Right cardiac atrium (tissue), 5 donors: ENCODE measurements around the gene AGPAT2. TPM values are rescaled to one million over a fixed set of nuclear protein-coding genes. Genes with fewer than 3 reads are reported as not detected.
"Not testable (repeated sequence)": the region's sequence is repeated elsewhere in the genome, so short reads cannot be mapped to it uniquely, and the experiment has no call there.

Experiments
- ATAC-seq, 2 donors: fragments of 200-7000 bp; cut with Tn5 transposase; one replicate each; pipeline versions ENCODE4 v1.8.0 to v1.9.1; 2020; ENCODE audit warnings: moderate library complexity in 2 of 2, mild to moderate bottlenecking in 1 of 2
- DNase-seq, 3 donors: peaks; one replicate each; pipeline ENCODE4 v3.0.0-alpha.2; 2020
- H3K27ac ChIP-seq: one replicate; pipeline ENCODE4 v1.5.1; 2013; ENCODE audit warnings: mild to moderate bottlenecking, low read length, control low read depth, moderate library complexity
- H3K27me3 ChIP-seq: one replicate; pipeline ENCODE4 v1.6.1; 2013; ENCODE audit not compliant: control insufficient read depth, insufficient read depth
- H3K4me1 ChIP-seq: one replicate; pipeline ENCODE4 v1.6.1; 2013; ENCODE audit warnings: low read length; ENCODE audit not compliant: control insufficient read depth, insufficient read depth
- H3K4me3 ChIP-seq: one replicate; pipeline ENCODE4 v1.5.1; 2013; ENCODE audit warnings: low read length, control low read depth
- H3K9me3 ChIP-seq: one replicate; pipeline ENCODE4 v1.6.1; 2013; ENCODE audit warnings: low read length; ENCODE audit not compliant: control insufficient read depth
- WGBS: extraction: QIAGEN DNeasy Blood & Tissue Kit; methylation state at CpG from one replicate; pipeline ENCODE4 v1.1.7; 2013; 5-methylcytosine and 5-hydroxymethylcytosine counted together
- intact Hi-C, 4 donors: fragments of 100-400 bp; cut with DNase I; formaldehyde crosslinking; loops; one replicate each; pipeline versions ENCODE4 v1.11.0 to v1.14.0; 2022 to 2023
- polyA plus RNA-seq: library from polyadenylated mRNA; stranded (reverse); fragments of 200-250 nt; gene quantifications from one replicate; pipeline ENCODE4 v1.2.3, GENCODE V29; 2013
- total RNA-seq, 4 donors: library from RNA; stranded (reverse); fragmentation: NEBNext Ultra II Directional; extraction: Animal tissue kit (Norgen Biotek cat#: 25700); gene quantifications; one replicate each; pipeline ENCODE4 v1.2.1, GENCODE V29; 2021
- donor health status: healthy with polysubstance abuse.
- donor health status: DM: no; HTN: yes; CAD: no.
- donor health status: DM: no; HTN: no; CAD: no.
- donor health status: DM: no; HTN: yes; CAD: no; lungs with severe emphysema.
- donor health status: DM: yes; HTN: yes; CAD: no.

Gene AGPAT2
- total and polyA plus RNA-seq, 5 donors = 63.0 to 149 (median 70.9) TPM

DNA sequence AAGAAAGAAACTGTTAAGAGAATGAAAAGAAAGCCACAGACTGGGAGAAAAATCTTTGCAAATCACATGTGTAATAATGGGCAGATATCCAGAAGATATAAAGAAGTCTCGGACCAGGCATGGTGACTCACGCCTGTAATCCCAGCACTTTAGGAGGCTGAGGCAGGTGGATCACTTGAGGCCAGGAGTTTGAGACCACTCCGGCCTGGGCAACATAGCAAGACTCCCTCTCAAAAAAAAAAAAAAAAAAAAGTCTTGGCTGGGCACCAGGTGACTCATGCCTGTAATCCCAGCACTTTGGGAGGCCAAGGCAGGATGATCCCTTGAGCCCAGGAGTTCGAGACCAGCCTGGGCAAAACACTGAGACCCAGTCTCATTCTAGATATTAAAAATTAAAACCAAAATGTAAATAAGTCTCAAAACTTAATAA is 24.0 kb upstream of the AGPAT2 start:
- H3K4me3 ChIP-seq, intact Hi-C loops, H3K4me1 ChIP-seq, H3K27me3 ChIP-seq, H3K27ac ChIP-seq, DNase-seq, H3K9me3 ChIP-seq, ATAC-seq: not testable (repeated sequence)
- WGBS = 49% methylated on average over 4 of the region's 4 CpGs

GRCh38 chr9:136710543-136710942 is 23.3 kb upstream of the AGPAT2 start:
- no peak overlapping the region for H3K4me3 ChIP-seq
- H3K4me1 ChIP-seq = no peaks in the 10 kb centered on the region
- WGBS = 74% methylated on average over 7 of the region's 7 CpGs
- H3K9me3 ChIP-seq = no peaks in the 10 kb centered on the region
- DNase-seq (no peak), ATAC-seq (no peak)
- intact Hi-C loops = no loop called here
- H3K27me3 ChIP-seq = no peaks in the 10 kb centered on the region
- no peak overlapping the region for H3K27ac ChIP-seq

GRCh38 chr9:136709454-136710109 is 22.3 kb upstream of the AGPAT2 start:
- Histone ChIP-seq H3K9me3 (no peaks in the 10 kb centered on the region), H3K27ac (no peak overlapping the region), H3K4me3 (no peak overlapping the region), H3K4me1 (no peaks in the 10 kb centered on the region), H3K27me3 (no peaks in the 10 kb centered on the region)
- 88% methylated on average over 24 of the region's 24 CpGs for WGBS
- peak in 1 of 3 donors; percentile 58 for DNase-seq
- intact Hi-C loops = loop anchor here in 1 of 4 donors (5.0 kb wide), 1 partner anchor 212 kb away; no protein-coding TSS in a partner anchor
- no peak for ATAC-seq

- Histone ChIP-seq H3K4me1 (no peaks in the 10 kb centered on the region), H3K27ac (no peak overlapping the region), H3K9me3 (no peaks in the 10 kb centered on the region), H3K27me3 (no peaks in the 10 kb centered on the region), H3K4me3 (no peak overlapping the region)
- intact Hi-C loops = loop anchor here in 1 of 4 donors (5.0 kb wide), 1 partner anchor 211 kb away; no protein-coding TSS in a partner anchor
- ATAC-seq = no peak
- peak in 1 of 3 donors; percentile 50 for DNase-seq
- 79% methylated on average over 22 of the region's 22 CpGs for WGBS
These were observed 20.7 kb upstream of the AGPAT2 start for GRCh38 chr9:136707849-136708517.

DNA sequence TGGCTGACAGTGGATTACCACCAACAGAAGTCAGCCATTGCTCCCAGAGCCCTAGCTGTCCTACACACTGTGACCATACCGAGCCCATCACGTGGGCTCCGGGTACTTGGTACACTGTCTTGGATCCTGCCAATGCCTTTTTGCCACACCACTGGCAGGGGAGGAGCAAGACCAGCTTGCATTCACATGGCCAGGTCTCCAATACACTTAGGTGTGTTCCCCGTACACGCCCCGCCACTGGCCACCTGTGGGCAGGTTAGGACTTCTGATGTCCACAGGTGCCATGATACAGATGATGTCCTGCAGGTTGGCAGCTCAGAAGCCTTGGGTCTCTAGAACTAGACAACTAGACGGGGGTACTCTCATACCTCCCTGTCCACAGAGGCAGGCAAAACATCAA is 19.8 kb upstream of the AGPAT2 start:
- Histone ChIP-seq H3K27ac (no peak overlapping the region), H3K9me3 (no peaks in the 10 kb centered on the region), H3K4me3 (no peak overlapping the region), H3K4me1 (no peaks in the 10 kb centered on the region), H3K27me3 (no peaks in the 10 kb centered on the region)
- WGBS = 92% methylated on average over 7 of the region's 7 CpGs
- intact Hi-C loops = loop anchor here in 1 of 4 donors (5.0 kb wide), 1 partner anchor 210 kb away; no protein-coding TSS in a partner anchor
- ATAC-seq (no peak), DNase-seq (no peak)

- H3K27ac ChIP-seq = no peak overlapping the region
- DNase-seq (no peak), ATAC-seq (no peak)
- WGBS = 63% methylated on average over 7 of the region's 7 CpGs
- no peaks in the 10 kb centered on the region for H3K4me1 ChIP-seq
- intact Hi-C loops = loop anchor here in 1 of 4 donors (5.0 kb wide), 1 partner anchor 208 kb away; no protein-coding TSS in a partner anchor
- H3K27me3 ChIP-seq = no peaks in the 10 kb centered on the region
- no peaks in the 10 kb centered on the region for H3K9me3 ChIP-seq
- no peak overlapping the region for H3K4me3 ChIP-seq
These were observed 18.3 kb upstream of the AGPAT2 start for GRCh38 chr9:136705564-136705963.

- not testable (repeated sequence) for DNase-seq, H3K27ac ChIP-seq, H3K27me3 ChIP-seq
These were observed 17.5 kb upstream of the AGPAT2 start for GRCh38 chr9:136704741-136705140.

DNA sequence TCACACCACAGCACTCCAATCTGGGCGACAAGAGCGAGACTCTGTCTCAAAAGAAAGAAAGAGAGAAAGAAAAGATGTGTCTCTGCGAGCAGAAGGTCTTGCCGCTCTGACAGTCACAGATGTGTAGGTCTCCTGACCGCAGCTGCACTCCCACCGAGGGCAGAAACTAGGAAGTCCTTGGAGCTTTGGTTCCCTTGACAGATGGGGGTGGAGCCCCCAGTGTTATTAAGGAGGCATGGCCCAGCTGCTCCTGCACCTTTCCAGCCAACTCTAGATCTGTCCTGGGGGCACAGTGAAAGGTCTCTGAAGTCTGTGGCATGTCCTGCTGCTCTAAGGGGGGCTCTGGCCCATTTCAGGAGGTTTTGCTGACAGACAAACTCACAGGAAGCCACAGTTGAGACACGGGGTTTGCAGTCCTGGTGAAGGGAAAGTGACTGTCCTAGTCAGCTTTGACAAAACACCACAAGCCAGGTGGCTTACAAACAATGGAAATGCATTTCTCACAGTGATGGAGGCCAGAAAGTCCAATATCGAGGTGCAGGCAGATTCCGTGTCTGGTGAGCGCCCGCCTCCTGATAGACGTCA is 16.1 kb upstream of the AGPAT2 start:
- intact Hi-C loops = no loop called here
- no peak overlapping the region for H3K4me3 ChIP-seq
- DNase-seq = no peak
- H3K9me3 ChIP-seq = no peaks in the 10 kb centered on the region
- no peak for ATAC-seq
- no peak overlapping the region for H3K27ac ChIP-seq
- H3K27me3 ChIP-seq = no peaks in the 10 kb centered on the region
- H3K4me1 ChIP-seq = no peaks in the 10 kb centered on the region
- WGBS = 82% methylated on average over 12 of the region's 12 CpGs

More at GRCh38 chr9:136704741-136705140, 17.5 kb upstream of the AGPAT2 start:
- WGBS = 92% methylated on average over 8 of the region's 8 CpGs
- not testable (repeated sequence) for H3K4me3 ChIP-seq, H3K4me1 ChIP-seq, ATAC-seq, H3K9me3 ChIP-seq
- intact Hi-C loops = loop anchor here in 1 of 4 donors (5.0 kb wide), 1 partner anchor 207 kb away; no protein-coding TSS in a partner anchor

DNA sequence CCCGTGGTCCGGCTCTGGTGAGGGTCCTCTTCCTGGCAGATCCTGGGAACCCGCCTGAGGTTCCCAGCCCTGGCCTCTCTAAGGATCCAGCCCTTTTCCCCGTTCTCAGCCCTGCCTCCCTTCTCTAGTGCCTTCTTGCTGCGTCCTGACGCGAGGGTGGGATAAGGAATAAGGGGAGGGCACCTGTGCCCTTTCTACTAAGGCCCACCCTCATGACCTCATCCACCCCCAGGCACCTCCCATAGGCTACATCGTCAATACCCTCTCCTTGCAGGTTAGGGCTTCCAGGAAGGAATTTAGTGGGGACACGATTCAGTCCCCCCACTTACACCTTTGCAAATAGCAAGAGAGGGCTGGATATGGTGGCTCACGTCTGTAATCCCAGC is 14.4 kb upstream of the AGPAT2 start:
- ATAC-seq = peak in 1 of 2 donors; percentile 5
- Histone ChIP-seq H3K4me3 (no peak overlapping the region), H3K27ac (no peak overlapping the region), H3K4me1 (no peaks in the 10 kb centered on the region), H3K9me3 (no peaks in the 10 kb centered on the region), H3K27me3 (no peaks in the 10 kb centered on the region)
- DNase-seq = no peak
- WGBS = 53% methylated on average over 10 of the region's 10 CpGs
- intact Hi-C loops = no loop called here

- no peaks in the 10 kb centered on the region for H3K9me3 ChIP-seq
- ATAC-seq (peak in 1 of 2 donors; percentile 28), DNase-seq (no peak)
- no peaks in the 10 kb centered on the region for H3K27me3 ChIP-seq
- H3K27ac ChIP-seq = no peak overlapping the region
- H3K4me1 ChIP-seq = no peaks in the 10 kb centered on the region
- WGBS = 24% methylated on average over 38 of the region's 38 CpGs
- H3K4me3 ChIP-seq = no peak overlapping the region
- intact Hi-C loops = no loop called here
These were observed 13.9 kb upstream of the AGPAT2 start for GRCh38 chr9:136700959-136701667.
